GM19397 (cell line): ENCODE measurements around the gene PCDH9.

Experiments
- ATAC-seq: cut with Tn5 transposase; IDR thresholded peaks from one replicate; pipeline ENCODE4 v1.9.1; 2021; ENCODE audit warnings: mild to moderate bottlenecking, moderate library complexity; ENCODE audit not compliant: unreplicated experiment

PCDH9 gene

GRCh38 chr13:67225252-67226159 lies 4.6 kb downstream of the PCDH9 start:
- ATAC-seq = no peak

- peak; percentile 70 for ATAC-seq
These were observed 5.8 kb downstream of the PCDH9 start for GRCh38 chr13:67224148-67224846.

- ATAC-seq = no peak
These were observed 6.4 kb downstream of the PCDH9 start for GRCh38 chr13:67223742-67224141.

- ATAC-seq = no peak
These were observed 7.1 kb downstream of the PCDH9 start for GRCh38 chr13:67223024-67223423.

- peak; percentile 79 for ATAC-seq
These were observed 8.4 kb downstream of the PCDH9 start for GRCh38 chr13:67221630-67222226.

- ATAC-seq = no peak
These were observed 11.0 kb downstream of the PCDH9 start for GRCh38 chr13:67219113-67219512.

GRCh38 chr13:67217880-67218279 lies 12.3 kb downstream of the PCDH9 start:
- no peak for ATAC-seq

GRCh38 chr13:67216864-67217263 lies 13.3 kb downstream of the PCDH9 start:
- no peak for ATAC-seq

GRCh38 chr13:67210208-67210607 lies 19.9 kb downstream of the PCDH9 start:
- ATAC-seq = no peak

- no peak for ATAC-seq
These were observed 21.6 kb downstream of the PCDH9 start for GRCh38 chr13:67208552-67208951.

GRCh38 chr13:67204764-67205163 lies 25.4 kb downstream of the PCDH9 start:
- no peak for ATAC-seq

- ATAC-seq = no peak
These were observed 29.5 kb downstream of the PCDH9 start for GRCh38 chr13:67200605-67201004.

- ATAC-seq = no peak
These were observed 30.0 kb downstream of the PCDH9 start for GRCh38 chr13:67200183-67200582.

- no peak for ATAC-seq
These were observed 32.4 kb downstream of the PCDH9 start for GRCh38 chr13:67197704-67198103.

- ATAC-seq = no peak
These were observed 36.2 kb downstream of the PCDH9 start for GRCh38 chr13:67193979-67194378.

- ATAC-seq = no peak
These were observed 37.4 kb downstream of the PCDH9 start for GRCh38 chr13:67192751-67193150.

- ATAC-seq = no peak
These were observed 43.1 kb downstream of the PCDH9 start for GRCh38 chr13:67186995-67187569.

- no peak for ATAC-seq
These were observed 45.9 kb downstream of the PCDH9 start for GRCh38 chr13:67184247-67184646.

GRCh38 chr13:67183151-67183550 lies 47.0 kb downstream of the PCDH9 start:
- no peak for ATAC-seq

- no peak for ATAC-seq
These were observed 54.2 kb downstream of the PCDH9 start for GRCh38 chr13:67175836-67176459.

GRCh38 chr13:67168384-67168783 lies 61.8 kb downstream of the PCDH9 start:
- no peak for ATAC-seq
